GM12878 (cell line): Measurements from ENCODE around the gene ZNF888.

Experiments
- CBFB ChIP-seq: IDR thresholded peaks from 2 replicates; pipeline ENCODE4 v1.6.1; 2016; ENCODE audit warnings: antibody characterized with exemption, low read depth
- TF ChIP-seq, protein P1 (sequence below): IDR thresholded peaks from 2 replicates; pipeline ENCODE4 v1.6.1; 2012; ENCODE audit warnings: mild to moderate bottlenecking, low read depth, low read length

DNA sequence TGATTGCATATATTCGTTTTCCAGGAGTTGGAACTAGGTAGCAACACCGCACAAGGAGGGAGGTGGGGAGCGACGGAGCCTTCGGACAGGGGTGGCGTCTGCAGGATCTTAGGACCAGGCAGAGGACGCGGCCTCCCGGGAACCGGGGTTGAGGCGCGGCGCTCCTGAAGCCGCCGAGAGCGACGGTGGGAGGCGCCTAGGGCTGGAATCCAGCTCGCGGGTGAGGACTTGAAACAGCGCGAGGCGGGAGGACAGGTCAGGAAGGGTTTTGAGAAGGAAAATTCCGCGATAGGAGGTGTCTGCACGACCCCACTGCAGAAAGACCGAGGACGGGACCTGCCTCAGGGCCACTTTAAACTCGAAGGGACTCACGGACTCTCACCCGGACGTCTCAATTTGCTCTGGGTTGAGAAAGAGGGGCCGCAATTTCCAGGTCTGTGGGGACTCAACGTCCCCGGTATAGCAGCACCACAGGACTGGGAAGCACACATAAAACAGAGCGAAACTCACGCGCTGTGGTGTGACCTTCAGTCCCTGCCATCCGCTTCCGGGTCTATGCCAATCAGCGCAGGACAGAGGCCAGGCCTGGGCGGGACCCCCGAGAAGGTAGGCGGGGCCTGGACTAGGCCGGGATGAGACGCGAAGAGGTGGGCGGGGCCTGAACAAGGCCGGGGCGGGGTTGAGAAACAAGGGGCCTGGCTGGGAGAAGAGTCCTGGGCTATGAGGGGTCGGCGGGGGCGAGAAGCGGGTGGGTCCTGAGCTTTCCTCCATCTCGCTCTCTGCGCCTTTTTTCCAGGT lies 25.9 kb downstream of the ZNF888 start, which contains the start of gene ZNF320:
- TF ChIP-seq CBFB = no peak
- TF ChIP-seq, protein P1, sequence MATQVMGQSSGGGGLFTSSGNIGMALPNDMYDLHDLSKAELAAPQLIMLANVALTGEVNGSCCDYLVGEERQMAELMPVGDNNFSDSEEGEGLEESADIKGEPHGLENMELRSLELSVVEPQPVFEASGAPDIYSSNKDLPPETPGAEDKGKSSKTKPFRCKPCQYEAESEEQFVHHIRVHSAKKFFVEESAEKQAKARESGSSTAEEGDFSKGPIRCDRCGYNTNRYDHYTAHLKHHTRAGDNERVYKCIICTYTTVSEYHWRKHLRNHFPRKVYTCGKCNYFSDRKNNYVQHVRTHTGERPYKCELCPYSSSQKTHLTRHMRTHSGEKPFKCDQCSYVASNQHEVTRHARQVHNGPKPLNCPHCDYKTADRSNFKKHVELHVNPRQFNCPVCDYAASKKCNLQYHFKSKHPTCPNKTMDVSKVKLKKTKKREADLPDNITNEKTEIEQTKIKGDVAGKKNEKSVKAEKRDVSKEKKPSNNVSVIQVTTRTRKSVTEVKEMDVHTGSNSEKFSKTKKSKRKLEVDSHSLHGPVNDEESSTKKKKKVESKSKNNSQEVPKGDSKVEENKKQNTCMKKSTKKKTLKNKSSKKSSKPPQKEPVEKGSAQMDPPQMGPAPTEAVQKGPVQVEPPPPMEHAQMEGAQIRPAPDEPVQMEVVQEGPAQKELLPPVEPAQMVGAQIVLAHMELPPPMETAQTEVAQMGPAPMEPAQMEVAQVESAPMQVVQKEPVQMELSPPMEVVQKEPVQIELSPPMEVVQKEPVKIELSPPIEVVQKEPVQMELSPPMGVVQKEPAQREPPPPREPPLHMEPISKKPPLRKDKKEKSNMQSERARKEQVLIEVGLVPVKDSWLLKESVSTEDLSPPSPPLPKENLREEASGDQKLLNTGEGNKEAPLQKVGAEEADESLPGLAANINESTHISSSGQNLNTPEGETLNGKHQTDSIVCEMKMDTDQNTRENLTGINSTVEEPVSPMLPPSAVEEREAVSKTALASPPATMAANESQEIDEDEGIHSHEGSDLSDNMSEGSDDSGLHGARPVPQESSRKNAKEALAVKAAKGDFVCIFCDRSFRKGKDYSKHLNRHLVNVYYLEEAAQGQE = no peak
